ENCODE results near the gene CSTPP1.
"Not testable (repeated sequence)": the region's sequence is repeated elsewhere in the genome, so short reads cannot be mapped to it uniquely, and the experiment has no call there.

Gene CSTPP1

GRCh38 chr11:47052576-47052975, 116.0 kb downstream of the CSTPP1 start:
- DNase-seq, result no peak

GRCh38 chr11:47055534-47055933, 119.0 kb downstream of the CSTPP1 start:
- DNase-seq, result no peak

- no peak for DNase-seq
Measured at GRCh38 chr11:47056261-47056915, 119.8 kb downstream of the CSTPP1 start.

GRCh38 chr11:47057365-47057764, 120.8 kb downstream of the CSTPP1 start:
- no peak for DNase-seq

GRCh38 chr11:47060807-47061206, 124.2 kb downstream of the CSTPP1 start:
- DNase-seq, result no peak

- no peak for DNase-seq
Measured at GRCh38 chr11:47061429-47062178, 125.0 kb downstream of the CSTPP1 start.

GRCh38 chr11:47062736-47063135, 126.2 kb downstream of the CSTPP1 start:
- no peak for DNase-seq

- no peak for DNase-seq
Measured at GRCh38 chr11:47067401-47067800, 130.8 kb downstream of the CSTPP1 start.

- DNase-seq, result no peak
Measured at GRCh38 chr11:47070769-47071168, 134.2 kb downstream of the CSTPP1 start.

GRCh38 chr11:47071341-47071740, 134.8 kb downstream of the CSTPP1 start:
- DNase-seq, result no peak

- DNase-seq, result no peak
Measured at GRCh38 chr11:47071791-47072261, 135.3 kb downstream of the CSTPP1 start.

- no peak for DNase-seq
Measured at GRCh38 chr11:47078751-47079521, 142.4 kb downstream of the CSTPP1 start.

- DNase-seq, result not testable (repeated sequence)
Measured at GRCh38 chr11:47080775-47081174, 144.2 kb downstream of the CSTPP1 start.

GRCh38 chr11:47083913-47084312, 147.4 kb downstream of the CSTPP1 start:
- no peak for DNase-seq

- no peak for DNase-seq
Measured at GRCh38 chr11:47087801-47088200, 151.2 kb downstream of the CSTPP1 start.

GRCh38 chr11:47093541-47093940, 157.0 kb downstream of the CSTPP1 start:
- DNase-seq, result no peak

- not testable (repeated sequence) for DNase-seq
Measured at GRCh38 chr11:47096871-47097270, 160.3 kb downstream of the CSTPP1 start.

GRCh38 chr11:47098223-47098622, 161.7 kb downstream of the CSTPP1 start:
- not testable (repeated sequence) for DNase-seq

- no peak for DNase-seq
Measured at GRCh38 chr11:47099214-47099917, 162.8 kb downstream of the CSTPP1 start.

- DNase-seq, result no peak
Measured at GRCh38 chr11:47099918-47100315, 163.4 kb downstream of the CSTPP1 start.

GRCh38 chr11:47101406-47101805, 164.8 kb downstream of the CSTPP1 start:
- DNase-seq, result no peak

- no peak for DNase-seq
Measured at GRCh38 chr11:47104261-47104950, 167.8 kb downstream of the CSTPP1 start.
